ENCODE results near the gene SCN2B.

DNA sequence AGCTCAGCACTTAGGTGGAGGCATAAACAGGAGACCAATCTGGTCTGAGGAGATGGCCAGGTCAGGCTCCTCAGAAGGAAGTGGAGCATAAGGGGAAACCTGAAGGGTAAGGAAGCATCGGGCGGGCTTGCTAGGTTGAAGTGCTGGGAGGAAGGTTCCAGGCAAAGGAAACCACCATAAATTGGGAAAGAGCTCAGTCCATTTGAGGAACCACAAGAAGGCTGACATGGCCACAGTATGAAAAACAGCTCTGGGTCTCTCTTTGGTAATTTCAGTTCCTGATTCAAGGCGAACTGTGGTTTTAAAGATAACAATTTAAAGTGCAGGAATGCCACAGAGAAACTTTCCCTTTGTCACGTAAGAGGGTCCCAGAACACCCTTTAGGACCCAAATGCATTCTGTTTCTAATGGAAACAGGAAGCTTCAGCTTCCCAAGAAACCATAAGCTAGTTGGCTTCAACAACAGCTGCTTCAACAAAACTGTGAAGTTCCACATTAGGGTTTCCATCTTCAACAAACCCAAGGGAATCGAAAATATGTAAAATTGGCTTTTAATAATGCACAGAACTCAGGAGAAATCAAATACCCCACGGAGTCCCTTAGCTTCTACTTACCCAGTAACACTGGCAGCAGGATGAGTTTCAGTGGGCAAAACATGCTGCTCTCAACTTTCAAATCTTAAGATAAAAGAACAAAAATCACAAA, 37.9 kb upstream of the SCN2B start:
- no peak for TF ChIP-seq ZNF384 (IDR thresholded peaks at IDR 0.05; ENCODE audit: borderline replicate concordance, low read depth, low read length)
- no peak for TF ChIP-seq ASH2L (IDR thresholded peaks at IDR 0.05; ENCODE audit: borderline replicate concordance, low read depth)
- TF ChIP-seq NRF1 (conservative IDR thresholded peaks at IDR 0.05; ENCODE audit: low read depth, low read length), result no peak
- TF ChIP-seq CBX3 (IDR thresholded peaks at IDR 0.05; ENCODE audit: borderline replicate concordance, low read depth), result no peak
- no peak for TF ChIP-seq POLR2A (IDR thresholded peaks at IDR 0.05; ENCODE audit: low read depth, low read length)
- no peak for TF ChIP-seq CTCF (IDR thresholded peaks at IDR 0.05 in 2 of 3, conservative IDR thresholded peaks at IDR 0.05 in 1 of 3; ENCODE audit: control insufficient read depth in 2 of 3, extremely low read depth in 1 of 3, insufficient read depth in 1 of 3, low read depth in 3 of 3, low read length in 3 of 3)
- TF ChIP-seq EGR1 (IDR thresholded peaks at IDR 0.05; ENCODE audit: borderline replicate concordance in 1 of 2, low read depth in 2 of 2, low read length in 2 of 2), result no peak
- TF ChIP-seq, protein P1, sequence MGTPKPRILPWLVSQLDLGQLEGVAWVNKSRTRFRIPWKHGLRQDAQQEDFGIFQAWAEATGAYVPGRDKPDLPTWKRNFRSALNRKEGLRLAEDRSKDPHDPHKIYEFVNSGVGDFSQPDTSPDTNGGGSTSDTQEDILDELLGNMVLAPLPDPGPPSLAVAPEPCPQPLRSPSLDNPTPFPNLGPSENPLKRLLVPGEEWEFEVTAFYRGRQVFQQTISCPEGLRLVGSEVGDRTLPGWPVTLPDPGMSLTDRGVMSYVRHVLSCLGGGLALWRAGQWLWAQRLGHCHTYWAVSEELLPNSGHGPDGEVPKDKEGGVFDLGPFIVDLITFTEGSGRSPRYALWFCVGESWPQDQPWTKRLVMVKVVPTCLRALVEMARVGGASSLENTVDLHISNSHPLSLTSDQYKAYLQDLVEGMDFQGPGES (IDR thresholded peaks at IDR 0.05), result no peak
- peak; percentile 59; the same call in 1 of the 2 replicates for TF ChIP-seq ZNF24 (IDR thresholded peaks at IDR 0.05)
- TF ChIP-seq TAF1 (IDR thresholded peaks at IDR 0.05; ENCODE audit: borderline replicate concordance, low read depth, low read length), result no peak
- TF ChIP-seq EZH2 (IDR thresholded peaks at IDR 0.05; ENCODE audit: borderline replicate concordance, control insufficient read depth, low read depth, low read length), result no peak
